Neural progenitor cell (in vitro differentiated cells): ENCODE data around the gene ATE1. TPM values are rescaled to one million over a fixed set of nuclear protein-coding genes. Genes with fewer than 3 reads are reported as not detected.

Experiments used
- DNase-seq: peaks from one replicate; pipeline ENCODE4 v3.0.0-alpha.2; 2016; ENCODE audit warnings: low spot score
- H2AFZ ChIP-seq: fragments of 200-600 bp; sonication (generic); replicated peaks from 2 replicates; pipeline ENCODE4 v1.6.1; 2016; ENCODE audit warnings: antibody characterized with exemption
- H3F3A ChIP-seq: fragments of 200-600 bp; sonication (generic); 2 replicates; pipeline ENCODE4 v1.6.1; 2016; ENCODE audit warnings: antibody characterized with exemption, low read depth
- H3K27ac ChIP-seq: fragments of 200-600 bp; sonication (generic); 2 replicates; pipeline ENCODE4 v1.5.1; 2016; ENCODE audit warnings: mild to moderate bottlenecking
- H3K27me3 ChIP-seq: fragments of 200-600 bp; sonication (generic); 2 replicates; pipeline ENCODE4 v1.6.1; 2016; ENCODE audit warnings: mild to moderate bottlenecking, moderate library complexity
- H3K36me3 ChIP-seq: fragments of 200-600 bp; sonication (generic); 2 replicates; pipeline ENCODE4 v1.5.1; 2016
- H3K4me1 ChIP-seq: fragments of 200-600 bp; sonication (generic); 2 replicates; pipeline ENCODE4 v1.6.1; 2016; ENCODE audit warnings: mixed run types
- H3K4me2 ChIP-seq: fragments of 200-600 bp; sonication (generic); 2 replicates; pipeline ENCODE4 v1.6.1; 2016
- H3K4me3 ChIP-seq: fragments of 200-600 bp; sonication (generic); 2 replicates; pipeline ENCODE4 v1.5.1; 2016
- H3K79me2 ChIP-seq: fragments of 200-600 bp; sonication (generic); 2 replicates; pipeline ENCODE4 v1.6.1; 2016; ENCODE audit warnings: low read depth
- H3K9ac ChIP-seq: fragments of 200-600 bp; sonication (generic); 2 replicates; pipeline ENCODE4 v1.6.1; 2016
- H3K9me3 ChIP-seq: fragments of 200-600 bp; sonication (generic); 2 replicates; pipeline ENCODE4 v1.5.1; 2016; ENCODE audit warnings: low read depth
- H4K20me1 ChIP-seq: fragments of 200-600 bp; sonication (generic); 2 replicates; pipeline ENCODE4 v1.6.1; 2016; ENCODE audit warnings: low read depth
- H3K27ac Mint-ChIP-seq: 3 replicates; pipeline ENCODE4 v1.8.0; 2021; ENCODE audit warnings: mixed read lengths
- H3K27me3 Mint-ChIP-seq: 2 replicates; pipeline ENCODE4 v1.8.0; 2022; ENCODE audit warnings: low read depth, mild to moderate bottlenecking, inconsistent platforms, moderate library complexity, mixed read lengths; ENCODE audit not compliant: insufficient read depth
- H3K36me3 Mint-ChIP-seq: 3 replicates; pipeline ENCODE4 v1.8.0; 2021; ENCODE audit warnings: mixed read lengths
- H3K4me1 Mint-ChIP-seq: 3 replicates; pipeline ENCODE4 v1.8.0; 2021; ENCODE audit warnings: mixed read lengths
- H3K4me3 Mint-ChIP-seq: 3 replicates; pipeline ENCODE4 v1.8.0; 2021; ENCODE audit warnings: mild to moderate bottlenecking, moderate library complexity, mixed read lengths
- H3K9me3 Mint-ChIP-seq: 3 replicates; pipeline ENCODE4 v1.8.0; 2020; ENCODE audit warnings: mixed read lengths
- EZH2 ChIP-seq: fragments of 200-600 bp; sonication (generic); IDR thresholded peaks from 2 replicates; pipeline ENCODE4 v1.6.1; 2017; ENCODE audit warnings: antibody characterized with exemption, mild to moderate bottlenecking, moderate library complexity
- EZH2phosphoT487 ChIP-seq: fragments of 200-600 bp; sonication (generic); IDR thresholded peaks from 2 replicates; pipeline ENCODE4 v1.6.1; 2017; ENCODE audit warnings: antibody characterized with exemption
- total RNA-seq: library from RNA; depleted of rRNA; stranded (reverse); fragments of >200 nt; gene quantifications from 2 replicates; pipeline ENCODE4 v1.2.3, GENCODE V29; 2015; ENCODE audit warnings: low replicate concordance
- TF ChIP-seq, protein P1 (sequence below): fragments of 200-600 bp; sonication (generic); IDR thresholded peaks from 2 replicates; pipeline ENCODE4 v1.5.1; 2017; ENCODE audit warnings: antibody characterized with exemption, mild to moderate bottlenecking

Gene ATE1
- total RNA-seq, 1 donor from 2014 or later = 57.2 TPM

DNA sequence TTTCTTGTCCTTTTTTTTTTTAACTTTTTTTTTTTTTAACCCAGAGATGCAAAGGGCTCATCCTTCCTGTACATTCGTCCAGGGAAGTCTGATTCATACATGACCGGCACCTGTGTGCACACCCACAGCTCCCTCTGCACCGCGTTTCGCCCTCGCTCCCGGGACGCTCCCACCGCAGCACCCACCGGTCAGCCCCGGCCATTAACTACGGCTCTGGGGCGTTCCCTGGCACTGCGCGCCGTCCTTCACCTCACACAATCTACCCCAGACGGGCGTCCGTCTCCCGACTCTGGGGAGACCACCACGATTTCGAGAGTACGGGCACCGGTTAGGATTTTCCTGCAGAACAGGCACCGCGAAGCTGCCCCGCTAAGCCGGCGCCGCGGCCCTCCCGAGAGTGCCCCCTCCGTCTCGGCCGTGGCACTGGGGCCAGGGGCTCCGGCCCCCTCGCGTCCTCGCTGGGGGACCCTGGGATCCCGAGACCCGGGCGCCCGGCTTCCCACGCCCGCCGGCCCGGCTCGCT, 452 bp downstream of the ATE1 start:
- H3K79me2 ChIP-seq = peaks cover 65% of the 10 kb centered on the region
- peak overlapping the region; percentile 83 for H2AFZ ChIP-seq
- TF ChIP-seq EZH2phosphoT487 (no peak), EZH2 (peak; percentile 34)
- H3K27ac ChIP-seq = peak overlapping the region; percentile 91
- H3F3A ChIP-seq = peaks cover 33% of the 10 kb centered on the region
- peak overlapping the region; percentile 88 for H3K9ac ChIP-seq
- no peaks in the 10 kb centered on the region for H3K36me3 ChIP-seq
- Mint-ChIP-seq H3K36me3 (peaks cover 9% of the 10 kb centered on the region), H3K27me3 (no peaks in the 10 kb centered on the region), H3K4me3 (peak overlapping the region; percentile 94), H3K4me1 (peaks cover 42% of the 10 kb centered on the region), H3K27ac (peak overlapping the region; percentile 75), H3K9me3 (no peaks in the 10 kb centered on the region)
- no peaks in the 10 kb centered on the region for H4K20me1 ChIP-seq
- DNase-seq = peak; percentile 77
- H3K27me3 ChIP-seq = no peaks in the 10 kb centered on the region
- no peaks in the 10 kb centered on the region for H3K9me3 ChIP-seq
- peaks cover 14% of the 10 kb centered on the region for H3K4me1 ChIP-seq
- peak overlapping the region; percentile 88 for H3K4me3 ChIP-seq
- peak overlapping the region; percentile 77 for H3K4me2 ChIP-seq

DNA sequence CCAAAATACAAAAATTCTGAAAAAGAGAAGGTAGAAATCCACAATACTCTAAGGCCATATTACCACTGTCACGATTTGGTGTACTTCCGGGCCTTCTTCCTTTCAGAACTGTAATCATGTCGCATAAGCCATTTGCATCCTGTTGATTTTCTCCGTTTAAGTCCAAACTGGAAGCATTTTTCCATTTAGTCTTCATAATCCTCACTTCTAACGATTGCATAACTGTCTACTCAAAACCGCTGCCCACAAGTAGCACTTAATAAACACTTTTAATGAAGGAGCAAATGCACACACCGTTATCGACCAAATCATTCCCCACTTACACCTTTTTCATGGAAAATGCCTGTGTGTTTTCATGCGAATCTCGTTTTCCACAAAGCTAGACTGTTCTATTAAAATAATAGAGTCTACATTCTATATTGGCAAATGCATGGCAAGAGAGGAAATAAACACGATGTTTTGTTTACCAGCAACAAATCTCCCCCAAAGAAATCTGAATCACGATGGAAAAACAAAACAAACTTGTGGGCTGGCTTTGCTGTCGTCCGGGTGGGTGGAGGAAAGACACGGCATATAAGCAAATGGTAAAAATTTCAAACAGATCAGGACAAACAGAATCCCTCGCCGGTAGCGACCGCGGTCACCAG, 1.0 kb downstream of the ATE1 start:
- peaks cover 8% of the 10 kb centered on the region for H3K36me3 Mint-ChIP-seq
- H3K27ac ChIP-seq = no peak overlapping the region
- H3K36me3 ChIP-seq = no peaks in the 10 kb centered on the region
- DNase-seq = no peak
- H3K4me2 ChIP-seq = peak overlapping the region; percentile 77
- peak overlapping the region; percentile 83 for H2AFZ ChIP-seq
- H3K4me1 ChIP-seq = peaks cover 20% of the 10 kb centered on the region
- peaks cover 38% of the 10 kb centered on the region for H3F3A ChIP-seq
- peaks cover 70% of the 10 kb centered on the region for H3K79me2 ChIP-seq
- H3K4me3 ChIP-seq = peak overlapping the region; percentile 88
- H3K4me1 Mint-ChIP-seq = peaks cover 47% of the 10 kb centered on the region
- no peak for TF ChIP-seq EZH2phosphoT487
- no peaks in the 10 kb centered on the region for H3K9me3 Mint-ChIP-seq
- peak overlapping the region; percentile 94 for H3K4me3 Mint-ChIP-seq
- H3K9ac ChIP-seq = peak overlapping the region; percentile 88
- H4K20me1 ChIP-seq = no peaks in the 10 kb centered on the region
- H3K9me3 ChIP-seq = no peaks in the 10 kb centered on the region
- H3K27me3 ChIP-seq = no peaks in the 10 kb centered on the region
- H3K27me3 Mint-ChIP-seq = no peaks in the 10 kb centered on the region
- peak overlapping the region; percentile 75 for H3K27ac Mint-ChIP-seq

DNA sequence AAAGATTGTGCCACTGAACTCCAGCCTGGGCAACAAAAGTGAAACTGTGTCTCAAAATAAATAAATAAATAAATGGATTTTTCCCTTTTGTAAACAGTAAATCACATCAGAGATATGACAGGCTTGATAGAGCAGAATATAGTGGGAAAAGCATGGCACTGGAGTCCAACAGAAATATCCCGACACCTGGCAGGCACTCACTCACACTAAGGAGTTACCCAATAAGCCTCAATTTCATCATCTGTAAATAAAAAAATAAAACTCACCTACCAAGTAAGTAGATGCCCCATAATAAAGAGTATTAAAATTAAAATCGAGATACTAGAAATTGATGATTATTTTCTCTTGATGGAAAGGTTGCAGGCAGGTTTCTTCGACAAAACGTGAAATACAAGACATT, 1.7 kb downstream of the ATE1 start:
- no peaks in the 10 kb centered on the region for H3K9me3 Mint-ChIP-seq
- H3K4me2 ChIP-seq = peak overlapping the region; percentile 77

DNA sequence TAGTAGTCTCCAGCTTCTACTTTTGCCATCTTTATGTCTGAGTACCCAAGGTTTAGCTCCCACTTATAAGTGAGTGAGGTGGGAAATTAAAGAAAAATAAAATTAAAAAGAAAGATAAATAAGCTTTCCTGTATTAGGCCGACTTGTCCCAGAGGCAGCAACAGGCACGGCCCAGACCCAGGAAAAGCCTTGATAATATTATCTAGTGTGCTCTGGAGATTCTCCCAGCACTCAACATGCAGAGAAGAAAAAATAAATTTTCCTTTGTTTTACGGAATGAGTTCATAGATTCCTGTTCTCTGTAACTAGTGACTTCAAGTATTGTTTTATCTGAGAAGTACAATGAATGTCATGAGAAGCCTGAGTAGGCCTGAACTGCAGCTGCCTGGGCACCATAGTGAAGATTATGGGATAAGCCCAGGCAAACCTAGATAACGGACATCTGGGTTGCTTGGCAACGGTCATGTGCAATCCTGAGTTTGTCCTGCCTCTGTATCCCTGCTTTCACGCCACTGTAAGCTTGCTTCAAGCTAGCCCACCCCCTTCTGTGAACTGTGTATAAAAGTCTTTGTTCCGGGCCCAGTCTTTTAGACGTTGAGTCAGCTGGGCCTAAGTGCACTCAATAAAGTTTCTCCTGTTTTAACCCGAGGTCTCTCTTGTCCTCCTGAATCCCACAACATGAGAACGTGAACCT, 6.4 kb downstream of the ATE1 start:
- Histone ChIP-seq H3K4me1 (peaks cover 17% of the 10 kb centered on the region), H4K20me1 (no peaks in the 10 kb centered on the region), H3K4me2 (peak overlapping the region; percentile 69), H2AFZ (no peak overlapping the region), H3K4me3 (peak overlapping the region; percentile 5), H3K9ac (no peak overlapping the region), H3K9me3 (no peaks in the 10 kb centered on the region), H3K27me3 (no peaks in the 10 kb centered on the region), H3K79me2 (peaks cover 74% of the 10 kb centered on the region), H3K36me3 (no peaks in the 10 kb centered on the region), H3K27ac (peak overlapping the region; percentile 65), H3F3A (peaks cover 18% of the 10 kb centered on the region)
- Mint-ChIP-seq H3K36me3 (peaks cover 23% of the 10 kb centered on the region), H3K9me3 (no peaks in the 10 kb centered on the region), H3K4me1 (peaks cover 37% of the 10 kb centered on the region), H3K4me3 (peak overlapping the region; percentile 60), H3K27ac (peak overlapping the region; percentile 89), H3K27me3 (no peaks in the 10 kb centered on the region)
- peak; percentile 64 for DNase-seq
- no peak for TF ChIP-seq EZH2
- TF ChIP-seq, protein P1, sequence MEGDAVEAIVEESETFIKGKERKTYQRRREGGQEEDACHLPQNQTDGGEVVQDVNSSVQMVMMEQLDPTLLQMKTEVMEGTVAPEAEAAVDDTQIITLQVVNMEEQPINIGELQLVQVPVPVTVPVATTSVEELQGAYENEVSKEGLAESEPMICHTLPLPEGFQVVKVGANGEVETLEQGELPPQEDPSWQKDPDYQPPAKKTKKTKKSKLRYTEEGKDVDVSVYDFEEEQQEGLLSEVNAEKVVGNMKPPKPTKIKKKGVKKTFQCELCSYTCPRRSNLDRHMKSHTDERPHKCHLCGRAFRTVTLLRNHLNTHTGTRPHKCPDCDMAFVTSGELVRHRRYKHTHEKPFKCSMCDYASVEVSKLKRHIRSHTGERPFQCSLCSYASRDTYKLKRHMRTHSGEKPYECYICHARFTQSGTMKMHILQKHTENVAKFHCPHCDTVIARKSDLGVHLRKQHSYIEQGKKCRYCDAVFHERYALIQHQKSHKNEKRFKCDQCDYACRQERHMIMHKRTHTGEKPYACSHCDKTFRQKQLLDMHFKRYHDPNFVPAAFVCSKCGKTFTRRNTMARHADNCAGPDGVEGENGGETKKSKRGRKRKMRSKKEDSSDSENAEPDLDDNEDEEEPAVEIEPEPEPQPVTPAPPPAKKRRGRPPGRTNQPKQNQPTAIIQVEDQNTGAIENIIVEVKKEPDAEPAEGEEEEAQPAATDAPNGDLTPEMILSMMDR = no peak
- no peak for TF ChIP-seq EZH2phosphoT487

More for the DNA sequence above, 1.7 kb downstream of the ATE1 start:
- peaks cover 6% of the 10 kb centered on the region for H3K36me3 Mint-ChIP-seq
- Histone ChIP-seq H3K79me2 (peaks cover 71% of the 10 kb centered on the region), H3K9me3 (no peaks in the 10 kb centered on the region), H3K27me3 (no peaks in the 10 kb centered on the region), H3K9ac (no peak overlapping the region), H3K27ac (no peak overlapping the region), H4K20me1 (no peaks in the 10 kb centered on the region), H3K4me1 (peaks cover 26% of the 10 kb centered on the region), H3K36me3 (no peaks in the 10 kb centered on the region), H3K4me3 (peak overlapping the region; percentile 88), H3F3A (peaks cover 40% of the 10 kb centered on the region), H2AFZ (no peak overlapping the region)
- H3K27me3 Mint-ChIP-seq = no peaks in the 10 kb centered on the region
- H3K4me3 Mint-ChIP-seq = peak overlapping the region; percentile 94
- TF ChIP-seq, protein P1 = no peak
- TF ChIP-seq EZH2 (no peak), EZH2phosphoT487 (no peak)
- DNase-seq = no peak
- H3K4me1 Mint-ChIP-seq = peaks cover 52% of the 10 kb centered on the region
- H3K27ac Mint-ChIP-seq = no peak overlapping the region
